ENCODE measurements around the gene OSBPL6. TPM values are rescaled to one million over a fixed set of nuclear protein-coding genes. Genes with fewer than 3 reads are reported as not detected.

Gene OSBPL6
- total RNA-seq, 1 experiment from 2014 or later: 4.6 TPM

DNA sequence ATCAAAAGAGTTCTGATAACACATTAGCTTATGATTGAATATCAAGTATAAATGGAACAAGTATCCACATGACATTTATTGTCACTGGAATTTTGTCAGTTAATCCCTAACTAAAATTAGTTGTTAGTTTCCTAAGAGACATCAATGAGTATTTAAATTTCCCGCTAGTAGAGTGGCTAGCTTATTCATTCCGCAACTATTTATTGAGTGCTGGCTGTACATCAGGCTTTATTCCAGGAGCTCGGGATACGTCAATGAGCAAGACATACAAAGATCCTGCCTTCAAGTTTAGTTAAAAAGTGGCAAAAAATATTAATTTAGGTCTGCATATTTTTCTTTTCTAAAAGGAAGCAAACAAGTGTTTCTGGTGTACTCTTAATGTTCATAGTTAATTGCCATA is 197.4 kb downstream of the OSBPL6 start:
- no peaks in the 10 kb centered on the region for H3K27me3 Mint-ChIP-seq (ENCODE audit: low read depth)
- H3K56ac ChIP-seq (ENCODE audit: insufficient read length, low read depth, low read length): no peak overlapping the region

More for the DNA sequence above, 197.4 kb downstream of the OSBPL6 start:
- H3K9ac ChIP-seq (ENCODE audit: extremely low read depth, insufficient read length, low read length): no peak overlapping the region
- H3K27me3 ChIP-seq (ENCODE audit: insufficient read depth, low read length): no peaks in the 10 kb centered on the region
- no peak for DNase-seq
- H2BK12ac ChIP-seq (ENCODE audit: insufficient read length, low read depth, low read length): no peak overlapping the region
- no peak overlapping the region for H3K4ac ChIP-seq (ENCODE audit: low read depth, low read length)
- no peak overlapping the region for H3K18ac ChIP-seq (ENCODE audit: insufficient read length, low read depth, low read length)
- no peak overlapping the region for H4K91ac ChIP-seq (ENCODE audit: insufficient read length, low read depth, low read length)
- H3K79me2 ChIP-seq (ENCODE audit: insufficient read depth, low read length): no peaks in the 10 kb centered on the region
- Mint-ChIP-seq H3K36me3 (ENCODE audit: insufficient read depth in 1 of 3, low read depth in 3 of 3) (no peaks in the 10 kb centered on the region), H3K4me3 (no peak overlapping the region), H3K9me3 (no peaks in the 10 kb centered on the region), H3K4me1 (peaks cover 0 to 3% of the 10 kb centered on the region in 2 experiments; a peak in 2 of 4 replicates), H3K27ac (no peak overlapping the region)
- no peak overlapping the region for H3K14ac ChIP-seq (ENCODE audit: insufficient read depth, low read length)
- no peaks in the 10 kb centered on the region for H4K20me1 ChIP-seq (ENCODE audit: control insufficient read depth, insufficient read depth, insufficient read length)
- H2BK20ac ChIP-seq (ENCODE audit: low read depth, low read length, poor library complexity, severe bottlenecking): no peak overlapping the region
- WGBS (ENCODE audit: extremely low coverage, insufficient read length, low lambda C conversion rate): no CpG with 5 or more reads among the region's 4 CpGs
- TF ChIP-seq, protein P1, sequence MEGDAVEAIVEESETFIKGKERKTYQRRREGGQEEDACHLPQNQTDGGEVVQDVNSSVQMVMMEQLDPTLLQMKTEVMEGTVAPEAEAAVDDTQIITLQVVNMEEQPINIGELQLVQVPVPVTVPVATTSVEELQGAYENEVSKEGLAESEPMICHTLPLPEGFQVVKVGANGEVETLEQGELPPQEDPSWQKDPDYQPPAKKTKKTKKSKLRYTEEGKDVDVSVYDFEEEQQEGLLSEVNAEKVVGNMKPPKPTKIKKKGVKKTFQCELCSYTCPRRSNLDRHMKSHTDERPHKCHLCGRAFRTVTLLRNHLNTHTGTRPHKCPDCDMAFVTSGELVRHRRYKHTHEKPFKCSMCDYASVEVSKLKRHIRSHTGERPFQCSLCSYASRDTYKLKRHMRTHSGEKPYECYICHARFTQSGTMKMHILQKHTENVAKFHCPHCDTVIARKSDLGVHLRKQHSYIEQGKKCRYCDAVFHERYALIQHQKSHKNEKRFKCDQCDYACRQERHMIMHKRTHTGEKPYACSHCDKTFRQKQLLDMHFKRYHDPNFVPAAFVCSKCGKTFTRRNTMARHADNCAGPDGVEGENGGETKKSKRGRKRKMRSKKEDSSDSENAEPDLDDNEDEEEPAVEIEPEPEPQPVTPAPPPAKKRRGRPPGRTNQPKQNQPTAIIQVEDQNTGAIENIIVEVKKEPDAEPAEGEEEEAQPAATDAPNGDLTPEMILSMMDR (conservative IDR thresholded peaks at IDR 0.05): no peak
- no peak overlapping the region for H4K5ac ChIP-seq (ENCODE audit: insufficient read length, low read depth, low read length)
- no peak overlapping the region for H3T11ph ChIP-seq (ENCODE audit: low read length)
- no peak overlapping the region for H2AFZ ChIP-seq (ENCODE audit: low read length)
- H3K23ac ChIP-seq (ENCODE audit: insufficient read length, low read depth, low read length): no peak overlapping the region
- H2BK120ac ChIP-seq (ENCODE audit: low read depth, low read length, poor library complexity, severe bottlenecking): no peak overlapping the region
- H3K9me3 ChIP-seq (ENCODE audit: control insufficient read depth, low read depth, low read length): no peaks in the 10 kb centered on the region
- H3K4me2 ChIP-seq (ENCODE audit: insufficient read depth, insufficient read length, low read length): no peak overlapping the region
- H4K8ac ChIP-seq (replicated peaks; ENCODE audit: insufficient read length, low read depth, low read length): no peak overlapping the region
- H2BK15ac ChIP-seq (ENCODE audit: low read depth, low read length): no peak overlapping the region
- no peak overlapping the region for H3K27ac ChIP-seq (ENCODE audit: insufficient read length, low read depth, low read length)
- H2AK5ac ChIP-seq (ENCODE audit: insufficient read length, low read length): no peak overlapping the region
- no peaks in the 10 kb centered on the region for H3K23me2 ChIP-seq (ENCODE audit: insufficient read length, low read depth, low read length, poor library complexity, severe bottlenecking)
- no peaks in the 10 kb centered on the region for H3K79me1 ChIP-seq (ENCODE audit: insufficient read depth, low read depth, low read length, poor library complexity, severe bottlenecking)
- H2BK5ac ChIP-seq (ENCODE audit: insufficient read length, low read length): no peak overlapping the region
- H3K4me1 ChIP-seq (ENCODE audit: insufficient read depth, low read length): no peaks in the 10 kb centered on the region

Measured in H9 (cell line).